Loucy (cell line): Measurements from ENCODE around the gene FOXO3.

Source experiments
- H2AFZ ChIP-seq: fragments of 200-600 bp; sonication (generic); 2 replicates; pipeline ENCODE4 v1.6.0; 2016; ENCODE audit warnings: antibody characterized with exemption, mild to moderate bottlenecking, low read length, moderate library complexity
- H3F3A ChIP-seq: fragments of 200-600 bp; 2 replicates; pipeline ENCODE4 v1.6.0; 2016; ENCODE audit warnings: antibody characterized with exemption, low read depth, mild to moderate bottlenecking
- H3K27me3 ChIP-seq: fragments of 200-600 bp; sonication (generic); 2 replicates; pipeline ENCODE4 v1.6.1; 2014; ENCODE audit warnings: low read length, mild to moderate bottlenecking; ENCODE audit not compliant: insufficient read depth, poor library complexity, severe bottlenecking
- H3K36me3 ChIP-seq: fragments of 200-600 bp; sonication (generic); 2 replicates; pipeline ENCODE4 v1.6.1; 2016; ENCODE audit warnings: low read length; ENCODE audit not compliant: insufficient read depth
- H3K4me1 ChIP-seq: fragments of 200-600 bp; sonication (generic); 2 replicates; pipeline ENCODE4 v1.5.1; 2014; ENCODE audit warnings: low read length, mild to moderate bottlenecking; ENCODE audit not compliant: insufficient read depth, poor library complexity, severe bottlenecking
- H3K4me2 ChIP-seq: fragments of 200-600 bp; sonication (generic); 2 replicates; pipeline ENCODE4 v1.6.0; 2014; ENCODE audit warnings: antibody characterized with exemption, low read length, low read depth, mild to moderate bottlenecking; ENCODE audit not compliant: poor library complexity, severe bottlenecking
- H3K4me3 ChIP-seq: fragments of 200-600 bp; sonication (generic); 2 replicates; pipeline ENCODE4 v1.5.1; 2014; ENCODE audit warnings: low read length, mild to moderate bottlenecking, mixed read lengths; ENCODE audit not compliant: poor library complexity, severe bottlenecking
- H3K79me2 ChIP-seq: fragments of 200-600 bp; sonication (generic); 2 replicates; pipeline ENCODE4 v1.6.1; 2014; ENCODE audit warnings: low read length; ENCODE audit not compliant: insufficient read depth
- H3K9ac ChIP-seq: fragments of 200-600 bp; sonication (generic); 2 replicates; pipeline ENCODE4 v1.6.0; 2014; ENCODE audit warnings: mild to moderate bottlenecking, low read depth, low read length, moderate library complexity; ENCODE audit not compliant: poor library complexity, severe bottlenecking
- H3K9me2 ChIP-seq: fragments of 200-600 bp; sonication (generic); replicated peaks from 2 replicates; pipeline ENCODE4 v1.6.1; 2016; ENCODE audit warnings: low read depth, low read length, mixed read lengths
- H3K9me3 ChIP-seq: fragments of 200-600 bp; sonication (generic); 2 replicates; pipeline ENCODE4 v1.6.1; 2014; ENCODE audit warnings: mild to moderate bottlenecking, antibody characterized with exemption, low read length, low read depth; ENCODE audit not compliant: insufficient read depth
- H4K20me1 ChIP-seq: fragments of 200-600 bp; sonication (generic); 2 replicates; pipeline ENCODE4 v1.6.0; 2014; ENCODE audit warnings: antibody characterized with exemption, low read length, mild to moderate bottlenecking; ENCODE audit not compliant: insufficient read depth, poor library complexity, severe bottlenecking
- EZH2phosphoT487 ChIP-seq: fragments of 200-600 bp; IDR thresholded peaks from 2 replicates; pipeline ENCODE4 v1.6.1; 2018; ENCODE audit warnings: antibody characterized with exemption, mild to moderate bottlenecking, moderate library complexity, borderline replicate concordance
- TF ChIP-seq, protein P1 (sequence below): fragments of 200-600 bp; sonication (generic); conservative IDR thresholded peaks from 2 replicates; pipeline ENCODE4 v1.5.1; 2014; ENCODE audit warnings: mild to moderate bottlenecking, antibody characterized with exemption, low read length

FOXO3 gene

GRCh38 chr6:108702106-108702851, 141.6 kb downstream of the FOXO3 start:
- Histone ChIP-seq H3K9me3 (peaks cover 20% of the 10 kb centered on the region; the same call in 1 of the 2 replicates), H3F3A (no peaks in the 10 kb centered on the region), H3K4me3 (no peak overlapping the region), H3K9ac (no peak overlapping the region), H3K4me2 (no peak overlapping the region), H3K4me1 (peaks cover 7% of the 10 kb centered on the region), H3K79me2 (no peaks in the 10 kb centered on the region), H2AFZ (no peak overlapping the region), H4K20me1 (no peaks in the 10 kb centered on the region), H3K9me2 (no peaks in the 10 kb centered on the region), H3K27me3 (no peaks in the 10 kb centered on the region), H3K36me3 (no peaks in the 10 kb centered on the region)
- TF ChIP-seq, protein P1, sequence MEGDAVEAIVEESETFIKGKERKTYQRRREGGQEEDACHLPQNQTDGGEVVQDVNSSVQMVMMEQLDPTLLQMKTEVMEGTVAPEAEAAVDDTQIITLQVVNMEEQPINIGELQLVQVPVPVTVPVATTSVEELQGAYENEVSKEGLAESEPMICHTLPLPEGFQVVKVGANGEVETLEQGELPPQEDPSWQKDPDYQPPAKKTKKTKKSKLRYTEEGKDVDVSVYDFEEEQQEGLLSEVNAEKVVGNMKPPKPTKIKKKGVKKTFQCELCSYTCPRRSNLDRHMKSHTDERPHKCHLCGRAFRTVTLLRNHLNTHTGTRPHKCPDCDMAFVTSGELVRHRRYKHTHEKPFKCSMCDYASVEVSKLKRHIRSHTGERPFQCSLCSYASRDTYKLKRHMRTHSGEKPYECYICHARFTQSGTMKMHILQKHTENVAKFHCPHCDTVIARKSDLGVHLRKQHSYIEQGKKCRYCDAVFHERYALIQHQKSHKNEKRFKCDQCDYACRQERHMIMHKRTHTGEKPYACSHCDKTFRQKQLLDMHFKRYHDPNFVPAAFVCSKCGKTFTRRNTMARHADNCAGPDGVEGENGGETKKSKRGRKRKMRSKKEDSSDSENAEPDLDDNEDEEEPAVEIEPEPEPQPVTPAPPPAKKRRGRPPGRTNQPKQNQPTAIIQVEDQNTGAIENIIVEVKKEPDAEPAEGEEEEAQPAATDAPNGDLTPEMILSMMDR: no peak
- no peak for TF ChIP-seq EZH2phosphoT487

GRCh38 chr6:108706649-108707048, 145.9 kb downstream of the FOXO3 start:
- H3F3A ChIP-seq: no peaks in the 10 kb centered on the region
- no peak for TF ChIP-seq EZH2phosphoT487
- TF ChIP-seq, protein P1: no peak
- no peak overlapping the region for H2AFZ ChIP-seq
- no peak overlapping the region for H3K9ac ChIP-seq
- H3K79me2 ChIP-seq: no peaks in the 10 kb centered on the region
- H3K9me2 ChIP-seq: no peaks in the 10 kb centered on the region
- H3K27me3 ChIP-seq: no peaks in the 10 kb centered on the region
- H3K4me2 ChIP-seq: no peak overlapping the region
- H3K36me3 ChIP-seq: no peaks in the 10 kb centered on the region
- H3K4me1 ChIP-seq: no peaks in the 10 kb centered on the region
- peaks cover 17% of the 10 kb centered on the region; the same call in 1 of the 2 replicates for H3K9me3 ChIP-seq
- H4K20me1 ChIP-seq: no peaks in the 10 kb centered on the region
- no peak overlapping the region for H3K4me3 ChIP-seq

- no peak for TF ChIP-seq EZH2phosphoT487
- TF ChIP-seq, protein P1: no peak
- Histone ChIP-seq H3K9ac (no peak overlapping the region), H3K4me1 (no peaks in the 10 kb centered on the region), H3K4me3 (no peak overlapping the region), H3K9me3 (0 out of 2 replicates have a peak, but pooled peaks cover 10% of the 10 kb centered on the region), H2AFZ (no peak overlapping the region), H4K20me1 (no peaks in the 10 kb centered on the region), H3K9me2 (no peaks in the 10 kb centered on the region), H3K36me3 (no peaks in the 10 kb centered on the region), H3F3A (no peaks in the 10 kb centered on the region), H3K27me3 (no peaks in the 10 kb centered on the region), H3K79me2 (no peaks in the 10 kb centered on the region), H3K4me2 (no peak overlapping the region)
Measured at GRCh38 chr6:108707328-108707976, 146.7 kb downstream of the FOXO3 start.
